Activated CD4-positive, alpha-beta T cell treated with anti-CD3 and anti-CD28 coated beads, Interleukin-2, amount 50 U/mL, for 16 hours (primary cell): ENCODE results near the gene POLDIP3.

ENCODE experiments used
- DNase-seq: peaks from one replicate; pipeline ENCODE4 v3.0.0-alpha.2; 2020

The POLDIP3 gene

DNA sequence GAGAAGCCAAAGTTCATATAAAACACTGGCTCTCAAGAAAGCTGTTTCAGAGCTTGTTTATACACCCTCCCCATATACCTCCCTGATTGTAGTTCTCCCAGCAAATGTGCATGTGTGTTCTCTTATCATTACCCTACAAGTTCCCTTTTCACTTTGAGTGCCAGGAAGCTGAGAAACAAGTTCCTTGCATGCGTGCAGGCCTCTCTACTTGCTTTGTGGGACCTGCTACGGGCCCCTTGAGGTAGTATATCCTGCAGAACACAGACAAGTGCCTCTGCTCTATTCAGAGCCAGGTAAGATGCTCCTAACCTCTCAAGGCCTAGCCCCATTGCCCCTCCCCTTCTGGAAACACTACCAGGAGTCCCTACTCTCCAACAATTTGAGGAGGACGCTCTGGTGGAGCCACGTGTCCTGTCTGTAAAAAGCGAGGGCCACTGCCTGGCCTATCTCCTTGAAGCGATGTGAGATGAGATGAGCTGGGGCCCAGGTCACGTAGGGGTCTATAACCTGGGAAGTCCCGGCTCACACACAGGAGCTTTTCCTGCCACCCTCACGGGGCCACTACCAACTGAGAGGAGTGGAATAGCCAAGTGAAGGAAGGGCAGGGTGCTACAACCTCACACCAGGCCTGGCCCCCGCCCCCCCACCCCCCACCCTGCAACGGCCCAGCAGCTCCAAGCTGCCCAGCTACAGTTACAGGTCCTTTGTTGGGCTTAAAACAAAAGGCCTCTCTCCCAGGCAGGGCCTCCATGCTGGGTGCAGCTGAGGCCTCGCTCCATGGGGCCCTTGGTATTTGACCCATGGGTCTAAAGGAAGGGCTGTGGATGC, 28.3 kb upstream of the POLDIP3 start:
- DNase-seq = no peak

DNA sequence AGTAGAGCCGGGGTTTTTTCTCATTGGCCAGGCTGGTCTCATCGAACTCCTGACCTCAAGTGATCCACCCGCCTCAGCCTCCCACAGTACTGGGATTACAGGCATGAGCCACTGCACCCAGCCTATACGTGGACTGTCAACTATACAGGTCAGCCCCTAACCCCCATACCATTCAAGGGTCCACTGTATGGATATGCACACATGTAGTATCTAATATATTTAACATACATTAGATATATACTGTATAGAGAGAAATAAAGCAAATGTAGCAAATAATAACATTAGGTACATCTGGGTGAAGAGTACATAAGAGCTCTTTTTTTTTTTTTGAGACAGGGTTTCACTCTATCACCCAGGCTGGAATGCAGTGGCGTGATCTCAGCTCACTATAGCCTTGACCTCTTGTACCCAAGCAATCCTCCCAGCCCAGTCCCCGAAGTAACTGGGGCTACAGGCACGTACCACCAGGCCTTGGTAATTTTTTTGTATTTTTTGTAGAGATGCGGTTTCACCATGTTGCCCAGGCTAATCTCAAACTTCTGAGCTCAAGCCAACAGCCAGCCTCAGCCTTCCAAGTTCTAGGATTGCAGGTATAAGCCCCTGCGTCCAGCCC, 27.2 kb upstream of the POLDIP3 start:
- DNase-seq = no peak

GRCh38 chr22:42639541-42640241, 25.0 kb upstream of the POLDIP3 start:
- no peak for DNase-seq

DNA sequence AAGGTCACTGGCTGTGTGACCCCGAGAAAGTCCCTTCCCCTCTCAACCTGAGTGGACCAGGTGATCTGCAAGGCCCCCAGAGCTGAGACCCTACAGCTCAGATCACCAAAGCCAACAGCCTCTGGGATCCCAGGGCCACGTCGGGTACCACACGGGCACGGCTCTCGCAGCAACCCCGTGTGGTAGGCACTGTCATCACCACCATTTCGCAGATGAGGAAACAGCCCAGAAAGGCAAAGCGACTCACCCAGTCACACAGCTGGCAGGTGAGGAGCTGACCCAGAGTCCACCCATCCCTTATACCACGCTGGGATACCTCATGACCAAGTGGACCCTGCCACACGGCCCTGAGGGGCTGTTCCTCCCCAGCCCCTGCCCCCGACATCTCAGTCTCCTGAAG, 22.9 kb upstream of the POLDIP3 start:
- no peak for DNase-seq

GRCh38 chr22:42636506-42636905, 21.8 kb upstream of the POLDIP3 start:
- DNase-seq = no peak

DNA sequence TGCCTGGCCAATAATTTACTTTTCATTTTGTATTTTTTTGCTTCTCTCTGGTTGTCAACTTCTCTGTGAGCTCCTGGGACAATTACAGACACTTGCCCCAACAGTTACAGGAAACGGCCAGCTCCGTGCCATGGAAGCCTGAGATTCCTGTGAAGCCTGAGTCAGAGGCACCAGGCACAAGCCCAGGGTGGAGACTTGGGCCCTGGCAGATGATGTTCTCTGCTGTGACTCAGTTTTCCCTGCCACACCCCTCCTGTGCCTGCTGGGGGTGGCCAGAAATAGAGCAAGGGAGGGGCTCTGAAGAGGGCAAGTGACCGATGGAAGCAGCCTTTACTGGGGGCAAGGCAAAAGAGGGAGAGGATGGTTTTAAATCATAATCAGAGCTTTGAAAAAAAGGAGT, 20.8 kb upstream of the POLDIP3 start:
- no peak for DNase-seq

DNA sequence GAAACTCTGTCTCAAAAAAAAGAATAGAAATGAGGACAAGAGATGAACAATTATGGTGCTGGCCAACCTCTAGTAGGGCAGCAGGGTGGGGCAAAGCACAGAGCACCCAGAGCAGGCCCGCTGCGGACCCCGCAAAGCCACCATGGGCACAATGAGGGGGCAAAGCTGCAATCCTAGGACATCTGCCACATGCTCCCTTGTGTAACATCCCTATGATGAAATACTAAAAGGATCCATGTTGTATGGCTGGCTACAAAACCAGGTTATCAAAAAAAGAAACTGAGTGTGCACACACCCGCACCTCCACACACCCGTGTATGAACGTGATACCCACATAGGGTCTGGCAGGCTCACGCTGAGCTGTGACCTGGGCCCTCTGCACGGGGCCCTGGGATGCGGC, 18.3 kb upstream of the POLDIP3 start:
- no peak for DNase-seq

DNA sequence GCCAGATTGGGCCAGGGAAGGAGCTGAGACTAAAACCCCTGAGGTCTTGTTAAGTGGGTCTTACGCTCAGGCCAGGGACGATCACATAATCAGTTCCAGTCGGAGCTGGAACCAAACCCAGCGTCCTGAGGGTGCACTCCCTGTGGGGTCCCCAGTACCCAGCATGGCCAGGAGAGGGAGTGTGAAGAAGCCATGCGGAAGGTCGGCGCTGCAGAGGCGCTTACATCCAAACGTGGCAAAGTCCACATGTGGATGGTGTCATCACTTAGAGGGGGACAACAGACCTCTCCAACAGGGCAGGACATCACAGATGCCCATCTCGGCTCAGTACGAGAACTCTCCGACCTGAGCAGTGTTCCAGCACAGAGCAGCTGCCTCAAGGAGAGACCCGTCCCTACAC, 17.4 kb upstream of the POLDIP3 start:
- no peak for DNase-seq

- no peak for DNase-seq
These were observed 16.4 kb upstream of the POLDIP3 start for GRCh38 chr22:42630901-42631602.

DNA sequence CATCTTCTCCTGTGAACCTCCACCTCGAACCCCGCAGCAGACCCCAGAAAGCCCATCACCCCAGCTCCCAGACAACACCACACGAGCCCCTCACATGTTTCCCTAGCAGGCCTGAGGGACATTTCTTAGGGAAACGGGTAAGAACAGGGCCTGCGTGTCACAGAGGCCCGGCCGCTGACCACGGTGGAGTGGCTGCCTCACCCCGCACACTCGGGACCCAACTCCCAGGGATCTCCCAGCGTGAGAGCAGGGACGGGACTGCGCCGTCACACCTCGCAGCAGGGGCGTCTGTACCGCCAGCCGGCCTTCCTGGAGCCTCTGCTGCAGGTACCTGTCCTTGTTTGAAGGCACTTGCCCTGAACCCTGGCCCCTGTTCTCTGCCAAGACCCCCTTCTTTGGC, 15.5 kb upstream of the POLDIP3 start:
- no peak for DNase-seq

DNA sequence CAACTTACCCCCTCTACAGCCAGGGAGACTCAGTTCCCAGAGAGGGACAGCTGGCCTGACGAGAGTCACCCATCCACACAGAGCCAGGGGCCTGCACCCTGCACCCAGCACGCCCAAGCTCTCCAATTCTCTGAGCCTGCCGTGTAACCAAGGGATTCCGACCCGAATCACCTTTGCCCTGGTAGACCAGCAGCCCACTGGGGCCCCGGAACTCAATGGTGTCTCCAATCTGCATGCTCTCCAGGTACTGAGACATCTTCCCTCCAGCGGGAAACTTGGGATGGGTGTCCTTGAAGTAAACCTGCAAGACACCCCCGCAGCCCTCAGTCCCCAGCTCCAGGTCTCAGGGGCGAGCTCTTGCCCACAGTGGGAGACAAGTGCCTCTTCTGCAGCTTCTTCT, 13.3 kb upstream of the POLDIP3 start:
- no peak for DNase-seq

DNA sequence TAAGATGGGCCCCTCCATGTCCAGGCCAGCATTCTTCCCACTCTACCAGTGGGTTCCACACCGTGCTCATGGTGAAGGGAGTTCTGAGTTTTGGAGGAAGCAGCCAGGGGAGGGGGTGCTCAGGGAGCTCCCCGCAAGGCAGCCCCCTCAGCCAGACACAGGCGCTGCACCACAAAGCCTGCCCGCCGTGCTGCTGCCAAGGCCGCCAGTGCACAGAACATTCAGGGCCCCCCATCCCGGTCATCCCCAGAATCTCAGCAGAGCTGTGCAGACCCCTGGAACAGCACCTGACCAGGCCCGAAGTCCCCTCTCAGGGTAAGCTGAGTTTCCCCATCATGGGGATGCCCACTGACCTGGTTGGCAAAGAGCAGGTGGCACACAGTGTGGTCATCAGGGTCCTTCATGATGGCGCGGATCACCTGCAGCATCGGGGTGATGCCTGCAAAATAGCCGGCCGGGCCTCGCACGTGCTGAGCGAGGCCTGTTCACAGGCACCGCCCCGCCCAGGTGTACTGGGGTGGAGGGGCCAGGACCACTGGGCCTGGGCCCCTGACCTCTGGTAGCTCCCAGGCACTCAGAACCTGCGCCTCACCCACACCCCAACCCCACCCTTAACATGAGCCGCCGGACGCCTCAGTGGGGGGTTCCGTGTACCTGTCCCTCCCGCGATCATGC, 12.4 kb upstream of the POLDIP3 start:
- DNase-seq = no peak

DNA sequence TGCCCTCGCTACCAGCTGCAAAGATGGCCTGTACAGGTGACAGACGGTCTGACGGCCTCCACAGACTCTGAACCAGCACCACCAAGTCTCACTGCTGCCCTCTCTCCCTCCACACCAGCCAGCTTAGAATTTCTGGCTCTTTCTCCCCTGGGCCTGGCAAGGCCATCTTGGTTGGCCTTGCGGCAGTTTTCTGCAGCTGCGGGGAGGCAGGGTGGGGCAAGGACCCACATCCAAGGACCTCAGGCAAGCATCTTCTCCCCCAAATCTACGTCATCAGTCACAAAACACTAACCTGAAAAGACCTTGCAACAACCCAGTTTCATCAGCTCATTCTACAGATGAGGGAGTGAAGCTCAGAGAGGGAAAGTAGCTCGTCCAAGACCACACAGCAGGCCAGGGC, 11.7 kb upstream of the POLDIP3 start:
- DNase-seq = no peak

DNA sequence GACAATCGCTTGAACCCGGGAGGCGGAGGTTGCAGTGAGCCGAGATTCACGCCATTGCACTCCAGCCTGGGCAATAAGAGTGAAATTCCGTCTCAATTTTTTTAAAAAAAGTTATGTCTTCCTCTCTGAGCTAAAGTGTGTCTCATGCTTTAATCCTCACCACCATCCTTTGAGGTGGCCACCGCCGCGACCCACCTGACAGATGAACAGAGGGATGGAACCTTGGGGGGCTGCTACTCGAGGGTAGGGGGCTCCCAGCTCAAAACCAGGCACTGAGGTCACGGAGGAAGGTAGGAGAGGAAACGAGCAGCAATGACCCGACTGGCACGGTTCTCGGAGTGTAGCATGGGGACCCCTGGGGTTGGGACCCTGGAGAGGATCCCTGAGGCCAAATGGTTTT, 10.7 kb upstream of the POLDIP3 start:
- no peak for DNase-seq

GRCh38 chr22:42624551-42625106, 9.9 kb upstream of the POLDIP3 start:
- no peak for DNase-seq

DNA sequence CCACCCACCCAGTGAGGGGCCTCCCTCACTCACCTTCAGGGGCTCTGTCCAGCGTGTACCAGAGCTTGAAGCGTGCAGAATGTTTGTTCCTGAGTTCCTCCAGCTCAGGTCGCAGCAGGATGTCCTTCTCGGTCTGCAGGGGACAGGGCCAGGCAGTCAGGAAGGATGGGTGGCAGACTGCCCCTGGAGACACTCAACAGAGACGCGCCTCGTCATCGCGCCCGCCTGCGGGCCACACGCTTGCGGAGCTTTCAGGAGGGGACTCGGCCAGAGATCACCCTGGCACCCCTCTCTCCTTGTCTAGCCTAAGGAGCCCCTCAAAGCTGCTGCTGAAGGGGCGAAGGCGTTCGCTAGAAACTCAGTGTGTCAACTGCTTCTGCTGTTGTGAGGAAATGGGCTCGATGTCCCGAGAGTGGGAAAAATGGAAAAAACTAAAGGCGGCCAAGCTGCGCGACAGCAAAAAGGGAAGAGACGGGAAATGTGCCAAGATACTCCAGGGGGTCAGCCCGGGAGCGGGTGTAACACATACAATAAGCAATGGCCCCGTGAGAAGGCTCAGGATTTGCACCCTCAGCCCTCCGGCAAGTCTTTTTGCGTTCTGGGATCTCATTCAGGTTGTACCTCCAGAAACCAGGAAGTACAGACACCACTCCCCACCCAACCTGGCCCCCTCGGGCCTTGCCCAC, 9.2 kb upstream of the POLDIP3 start:
- no peak for DNase-seq

DNA sequence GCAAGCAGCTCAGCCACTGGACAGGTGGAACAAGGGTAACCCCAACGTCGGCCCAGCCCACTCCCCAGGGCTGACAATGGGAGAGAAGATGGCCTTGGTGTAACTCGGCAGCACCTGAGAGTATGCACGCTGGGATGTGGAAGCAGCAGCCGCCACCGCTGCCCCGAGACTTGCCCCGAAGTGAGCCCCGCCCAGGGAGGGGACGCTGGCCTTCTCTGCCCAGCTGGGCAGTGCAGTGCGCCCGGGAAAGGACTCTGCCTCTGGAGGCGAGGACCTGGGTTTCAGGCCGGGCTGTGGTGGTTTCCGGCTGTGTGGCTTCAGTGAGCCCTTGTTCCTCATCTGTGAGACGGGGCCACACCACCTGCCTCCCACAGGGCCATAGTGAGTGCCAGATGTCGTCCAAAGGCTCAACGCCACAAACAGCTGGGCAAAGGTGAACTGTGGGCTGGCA, 8.6 kb upstream of the POLDIP3 start:
- DNase-seq = no peak

DNA sequence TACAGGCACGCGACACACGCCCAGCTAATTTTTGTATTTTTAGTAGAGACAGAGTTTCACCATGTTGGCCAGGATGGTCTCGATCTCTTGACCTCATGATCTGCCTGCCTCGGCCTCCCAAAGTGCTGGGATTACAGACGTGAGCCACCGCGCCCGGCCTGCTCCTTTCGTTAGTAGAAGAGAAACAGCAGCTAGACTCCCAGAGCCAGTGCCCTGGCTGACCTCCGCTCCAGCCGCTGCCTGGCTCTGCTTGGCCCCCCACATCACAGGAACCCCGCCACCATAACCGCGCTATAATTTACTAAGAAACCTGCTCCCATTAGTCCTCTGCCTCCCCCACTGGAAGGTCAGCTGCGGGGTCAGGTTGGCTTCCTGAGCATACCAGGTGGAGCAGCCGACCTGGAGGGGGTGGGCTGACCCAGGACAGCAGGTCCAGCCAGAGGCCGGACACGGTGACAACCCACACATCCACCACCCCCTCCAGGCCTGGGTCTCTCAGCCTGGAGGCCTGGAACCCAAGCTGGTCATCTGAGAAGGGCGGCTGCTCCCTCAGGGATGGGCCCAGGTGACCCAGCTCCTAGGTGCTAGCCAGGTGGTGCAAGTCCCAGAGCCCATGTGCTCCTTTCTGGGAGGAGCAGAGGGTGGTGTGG, 7.5 kb upstream of the POLDIP3 start:
- no peak for DNase-seq

GRCh38 chr22:42621505-42622002, 6.9 kb upstream of the POLDIP3 start:
- peak; percentile 49 for DNase-seq

DNA sequence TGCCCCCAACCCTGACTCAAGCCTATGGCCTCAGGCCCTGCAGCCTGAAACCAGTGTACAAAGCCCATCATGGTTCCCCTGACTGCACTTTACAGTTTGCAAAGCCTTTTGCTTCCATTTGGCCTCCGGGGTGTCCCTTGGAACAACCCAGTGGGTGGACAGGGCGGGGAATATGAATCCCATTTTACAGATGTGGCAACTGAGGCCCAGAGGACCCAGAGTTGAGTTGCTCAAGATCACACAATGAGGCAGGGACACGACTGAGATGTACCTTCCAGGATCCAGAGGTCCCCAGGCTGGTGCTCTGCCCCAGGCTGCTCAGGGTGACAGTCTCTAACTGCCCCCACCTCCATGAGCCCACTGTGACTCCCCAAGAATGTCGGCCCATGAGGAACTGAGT, 5.4 kb upstream of the POLDIP3 start:
- no peak for DNase-seq
